ENCODE measurements around the gene SLC22A16. TPM values are rescaled to one million over a fixed set of nuclear protein-coding genes. Genes with fewer than 3 reads are reported as not detected.

SLC22A16 gene
- polyA plus RNA-seq, 1 of the 3 experiments (the other 2 are of a cell fraction) = not detected

GRCh38 chr6:110520209-110520965 lies 44.0 kb upstream of the SLC22A16 start (continued):
- TF ChIP-seq GATA2 (CRISPR knock-in tag; IDR thresholded peaks at IDR 0.05) = no peak
- TF ChIP-seq NFIC (IDR thresholded peaks at IDR 0.05; ENCODE audit: borderline replicate concordance) = no peak
- no peak for TF ChIP-seq RXRA (IDR thresholded peaks at IDR 0.05; ENCODE audit: borderline replicate concordance, low read depth)
- TF ChIP-seq JUND (IDR thresholded peaks at IDR 0.05) = no peak
- TF ChIP-seq RCOR1 (IDR thresholded peaks at IDR 0.05; ENCODE audit: low read length) = no peak

GRCh38 chr6:110517601-110518281 lies 41.3 kb upstream of the SLC22A16 start:
- no peak overlapping the region for H3K4me3 ChIP-seq (ENCODE audit: low read depth in 2 of 2, low read length in 1 of 2)
- ChIA-PET POLR2A (interaction anchor here (0.6 kb wide), 1 partner anchor 400 kb away, joined by 3 read pairs; no protein-coding TSS in a partner anchor), CTCF (interaction anchor here (0.8 to 2.9 kb wide), 7 partner anchors 10 to 476 kb away, joined by 3 to 19 read pairs (median 5); no protein-coding TSS in a partner anchor)
- H3K4me1 ChIP-seq (ENCODE audit: control insufficient read depth in 1 of 2, insufficient read depth in 2 of 2, low read depth in 1 of 2, low read length in 1 of 2) = peaks cover 0 to 5% of the 10 kb centered on the region in 2 experiments; a peak in 1 of 4 replicates
- TF ChIP-seq NRF1 (IDR thresholded peaks at IDR 0.05; ENCODE audit: low read depth, low read length) (no peak), RXRA (IDR thresholded peaks at IDR 0.05; ENCODE audit: borderline replicate concordance, low read depth) (no peak), FOSL2 (IDR thresholded peaks at IDR 0.05; ENCODE audit: borderline replicate concordance, low read depth) (no peak), REST (IDR thresholded peaks at IDR 0.05; ENCODE audit: low read depth, low read length) (no peak), YY1 (IDR thresholded peaks at IDR 0.05; ENCODE audit: low read depth) (no peak), TAF1 (IDR thresholded peaks at IDR 0.05; ENCODE audit: borderline replicate concordance, low read depth, low read length) (no peak), ZBTB33 (IDR thresholded peaks at IDR 0.05; ENCODE audit: borderline replicate concordance, low read depth) (no peak), USF1 (IDR thresholded peaks at IDR 0.05; ENCODE audit: borderline replicate concordance, low read depth) (no peak), GABPA (IDR thresholded peaks at IDR 0.05; ENCODE audit: low read depth) (no peak), RCOR1 (IDR thresholded peaks at IDR 0.05; ENCODE audit: low read length) (no peak), MEF2A (IDR thresholded peaks at IDR 0.05; ENCODE audit: borderline replicate concordance, low read depth) (no peak), FOXM1 (IDR thresholded peaks at IDR 0.05; ENCODE audit: low read depth) (no peak), SIN3A (IDR thresholded peaks at IDR 0.05; ENCODE audit: borderline replicate concordance, low read depth, low read length) (no peak), JUND (IDR thresholded peaks at IDR 0.05) (no peak), NFIC (IDR thresholded peaks at IDR 0.05; ENCODE audit: borderline replicate concordance) (no peak), FOXJ3 (CRISPR knock-in tag; IDR thresholded peaks at IDR 0.05) (no peak), TEAD4 (IDR thresholded peaks at IDR 0.05; ENCODE audit: borderline replicate concordance, insufficient read depth) (no peak), CHD2 (IDR thresholded peaks at IDR 0.05; ENCODE audit: low read length, partially characterized antibody) (no peak), CTCF (IDR thresholded peaks at IDR 0.05) (no peak), POLR2AphosphoS5 (IDR thresholded peaks at IDR 0.05; ENCODE audit: low read depth, low read length) (no peak)
- no peaks in the 10 kb centered on the region for H3F3A ChIP-seq (replicated peaks; ENCODE audit: insufficient read depth)
- H3K9ac ChIP-seq = no peak overlapping the region
- no peak overlapping the region; the same call in 1 of the 2 replicates for H2AFZ ChIP-seq (ENCODE audit: low read depth)
- H3K9me2 ChIP-seq = no peaks in the 10 kb centered on the region
- WGBS (ENCODE audit: low lambda C conversion rate) = 63% methylated on average over 9 of the region's 9 CpGs
- H3K27ac ChIP-seq (ENCODE audit: low read depth in 2 of 2, low read length in 1 of 2) = no peak overlapping the region
- DNase-seq = no peak
- H3K36me3 ChIP-seq (replicated peaks in 1 of 2; ENCODE audit: control insufficient read depth in 1 of 2, insufficient read depth in 2 of 2, low read length in 1 of 2) = no peaks in the 10 kb centered on the region
- H3K79me2 ChIP-seq (ENCODE audit: insufficient read depth) = no peaks in the 10 kb centered on the region
- H3K9me3 ChIP-seq = no peaks in the 10 kb centered on the region
- H3K4me2 ChIP-seq = no peak overlapping the region
- no peaks in the 10 kb centered on the region for H3K27me3 ChIP-seq (ENCODE audit: insufficient read depth)
- no peaks in the 10 kb centered on the region for H4K20me1 ChIP-seq (ENCODE audit: insufficient read depth)

Measured in SK-N-SH (cell line).